ENCODE results near the gene CTCF. TPM values are rescaled to one million over a fixed set of nuclear protein-coding genes. Genes with fewer than 3 reads are reported as not detected.

CTCF gene, protein sequence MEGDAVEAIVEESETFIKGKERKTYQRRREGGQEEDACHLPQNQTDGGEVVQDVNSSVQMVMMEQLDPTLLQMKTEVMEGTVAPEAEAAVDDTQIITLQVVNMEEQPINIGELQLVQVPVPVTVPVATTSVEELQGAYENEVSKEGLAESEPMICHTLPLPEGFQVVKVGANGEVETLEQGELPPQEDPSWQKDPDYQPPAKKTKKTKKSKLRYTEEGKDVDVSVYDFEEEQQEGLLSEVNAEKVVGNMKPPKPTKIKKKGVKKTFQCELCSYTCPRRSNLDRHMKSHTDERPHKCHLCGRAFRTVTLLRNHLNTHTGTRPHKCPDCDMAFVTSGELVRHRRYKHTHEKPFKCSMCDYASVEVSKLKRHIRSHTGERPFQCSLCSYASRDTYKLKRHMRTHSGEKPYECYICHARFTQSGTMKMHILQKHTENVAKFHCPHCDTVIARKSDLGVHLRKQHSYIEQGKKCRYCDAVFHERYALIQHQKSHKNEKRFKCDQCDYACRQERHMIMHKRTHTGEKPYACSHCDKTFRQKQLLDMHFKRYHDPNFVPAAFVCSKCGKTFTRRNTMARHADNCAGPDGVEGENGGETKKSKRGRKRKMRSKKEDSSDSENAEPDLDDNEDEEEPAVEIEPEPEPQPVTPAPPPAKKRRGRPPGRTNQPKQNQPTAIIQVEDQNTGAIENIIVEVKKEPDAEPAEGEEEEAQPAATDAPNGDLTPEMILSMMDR
- 32.3 to 36.0 TPM (median 33.3 TPM) in 5 replicates for total RNA-seq (2022; extraction: Qiagen RNA extraction)

DNA sequence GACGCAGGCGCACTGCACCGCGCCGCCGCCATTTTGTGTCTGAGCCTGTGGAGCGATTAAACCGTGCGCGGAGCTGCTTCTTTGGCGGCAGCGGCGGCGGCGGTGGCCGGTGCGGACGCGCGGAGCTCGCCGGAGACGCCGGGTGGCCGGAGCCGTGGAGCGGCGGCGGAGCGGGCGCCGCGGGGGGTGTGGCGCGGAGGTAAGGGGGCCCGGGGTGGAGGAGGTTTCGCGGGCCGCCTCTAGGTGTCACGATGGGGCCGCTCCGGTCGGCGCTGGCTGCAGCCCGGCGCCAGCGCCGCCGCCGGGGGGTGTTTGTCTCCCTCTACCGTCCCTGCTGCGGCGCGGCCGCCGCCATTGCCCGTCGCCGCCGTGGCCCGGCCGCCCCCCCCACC lies at the start of gene CTCF:
Gene CTCF, plus strand, starts transcription at position 1 of the 392 bp plus-strand sequence. CDS start 48,307 bp downstream, outside the sequence.

DNA sequence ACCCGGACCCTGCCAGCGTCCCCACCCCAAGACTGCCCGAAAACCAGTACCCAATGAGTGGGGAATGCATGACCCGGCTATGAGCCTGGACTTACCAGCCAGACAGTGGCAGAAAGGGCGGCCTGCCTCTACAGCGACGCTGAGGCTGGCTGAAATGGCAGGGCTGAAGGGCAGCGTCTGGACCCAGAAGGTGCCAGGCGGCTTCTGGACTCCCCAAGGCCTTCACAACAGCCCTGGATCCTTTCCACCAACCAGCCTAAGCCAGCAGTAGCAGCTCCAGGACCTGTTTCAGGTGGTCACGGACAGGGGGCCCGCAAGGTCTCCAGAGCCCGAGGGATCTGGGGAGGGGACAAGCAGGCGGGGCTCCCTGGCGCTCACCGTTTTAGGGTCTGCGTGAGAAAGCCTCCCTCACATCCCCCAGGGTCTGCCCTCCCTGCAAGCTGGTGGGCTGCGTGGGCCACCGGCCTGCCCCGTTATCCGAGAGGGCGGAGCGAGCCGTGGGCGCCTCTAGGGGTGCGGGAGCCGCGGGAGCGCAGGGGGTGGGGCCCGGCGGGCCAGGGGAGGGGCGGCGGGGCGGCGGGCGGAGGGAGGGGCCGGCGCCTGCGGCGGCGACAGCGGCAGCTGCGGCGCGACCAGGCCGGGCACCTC lies 34.0 kb upstream of the CTCF start, which contains the start of gene RIPOR1:
Gene RIPOR1, plus strand, starts transcription at position 608 of the 648 bp plus-strand sequence. CDS start 9,618 bp downstream, outside the sequence.

DNA sequence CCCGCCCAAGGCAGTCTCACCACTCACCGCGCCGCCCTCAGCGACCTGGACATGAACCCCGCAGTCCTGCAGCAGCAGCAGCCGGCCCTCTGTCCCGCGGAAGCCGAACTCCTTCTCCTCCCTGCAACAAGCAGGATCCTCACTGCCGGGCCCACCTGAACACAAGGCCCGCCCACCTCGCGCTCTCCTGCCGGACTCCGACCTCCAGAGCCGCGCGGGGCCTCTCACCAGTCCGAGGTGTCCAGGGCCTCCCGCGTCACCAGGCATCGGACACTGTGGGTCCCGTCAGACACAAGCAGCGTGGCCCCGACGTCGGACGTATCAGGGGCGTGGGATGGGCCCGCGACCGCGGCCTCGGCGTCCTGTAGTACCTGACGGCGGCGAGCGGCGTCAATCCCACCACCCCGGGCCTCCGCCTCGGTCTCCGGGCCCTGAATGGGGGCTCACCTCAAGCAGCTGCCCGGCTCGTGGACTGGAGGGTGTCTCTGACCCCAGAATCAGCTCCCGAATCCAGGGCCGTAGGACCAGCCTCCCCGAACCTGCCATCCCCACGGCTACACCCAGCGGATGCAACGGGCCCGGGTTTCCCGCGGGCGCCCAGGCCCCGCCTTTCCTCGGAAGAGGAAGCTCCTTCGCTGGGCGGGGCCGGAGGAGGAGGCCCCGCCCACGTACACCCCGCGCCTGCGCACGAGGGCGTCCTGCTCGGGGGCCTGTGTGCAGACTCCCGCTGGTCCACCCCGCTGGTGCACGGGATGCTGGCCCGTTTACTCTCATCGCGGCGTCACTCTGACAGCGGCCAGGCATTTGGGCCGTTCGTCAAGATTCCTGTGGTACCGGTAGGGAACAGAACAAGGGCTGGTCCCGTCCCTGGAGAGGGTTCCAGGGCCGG lies 97.6 kb downstream of the CTCF start, which contains the start of gene ACD:
Gene ACD, minus strand, starts transcription at position 586 of the 889 bp plus-strand sequence. Its CDS starts 40 bp downstream, at position 546.

DNA sequence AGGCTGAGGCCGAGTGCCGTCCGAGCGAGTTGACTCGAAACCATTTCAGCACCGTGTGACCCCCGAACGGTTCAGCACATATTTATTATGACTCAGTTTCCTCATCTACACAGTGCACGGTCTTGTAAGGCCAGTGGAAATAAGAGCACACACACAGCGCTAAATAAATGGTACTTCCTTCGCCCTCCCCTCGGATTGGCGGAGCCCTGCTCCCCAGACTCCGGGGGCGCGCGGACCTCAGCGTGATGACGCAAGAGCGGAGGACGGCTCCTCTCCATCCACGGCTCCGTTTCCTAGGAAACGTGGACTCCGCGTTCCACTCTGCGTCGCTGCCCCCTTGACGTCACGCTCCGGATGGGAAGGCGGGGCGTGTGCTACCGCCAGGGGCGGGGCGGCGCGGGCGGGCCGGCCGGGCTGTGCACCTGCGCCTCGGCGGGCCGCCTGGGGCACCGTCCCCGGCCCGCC lies 98.3 kb downstream of the CTCF start, which contains the start of gene PARD6A:
Gene PARD6A, plus strand, starts transcription at position 397 of the 465 bp plus-strand sequence. CDS start 79 bp downstream, outside the sequence.

DNA sequence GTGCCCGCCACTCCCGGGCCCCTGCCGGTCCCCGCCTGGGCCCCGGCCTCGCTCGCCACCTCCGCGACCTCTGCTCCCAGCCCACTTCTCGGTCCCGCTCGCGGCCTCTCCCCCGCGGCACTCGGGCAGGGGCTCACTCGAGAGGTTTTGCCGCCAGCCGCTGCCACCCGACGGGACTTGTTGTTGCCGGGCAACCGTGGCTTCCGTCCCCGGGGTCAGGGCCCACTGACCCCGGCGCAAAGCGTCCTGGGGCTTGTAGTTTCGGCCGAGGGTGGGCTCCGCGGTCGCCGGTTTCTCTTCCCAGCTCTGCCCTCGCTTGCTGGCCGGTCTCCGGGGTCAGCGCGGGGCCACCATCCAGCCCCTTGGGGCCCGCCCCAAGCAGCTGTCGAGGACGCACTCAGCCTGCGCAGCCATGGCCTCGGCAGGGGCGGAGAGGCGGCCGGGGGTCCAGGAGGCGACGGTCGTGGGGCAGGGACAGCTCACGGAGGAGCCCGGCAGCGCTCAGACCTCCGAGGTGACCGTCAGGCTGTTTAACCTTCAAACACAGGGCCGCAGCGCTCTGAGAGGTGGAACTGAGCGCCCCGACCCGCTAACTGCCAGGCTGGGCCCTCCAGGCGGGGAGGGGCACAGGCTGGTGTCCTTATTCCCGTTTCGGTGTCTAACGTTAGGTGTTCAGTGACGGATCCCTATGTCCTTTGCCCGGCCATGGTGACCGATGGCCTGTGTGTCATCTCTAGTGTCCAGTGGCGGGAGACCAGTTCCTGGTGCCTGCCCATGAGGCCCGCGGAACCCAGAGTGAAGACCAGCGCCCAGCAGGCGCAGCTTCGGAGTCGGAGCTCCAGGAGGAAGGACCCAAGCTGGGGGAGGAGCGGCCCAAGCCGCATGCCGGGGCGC lies 104.5 kb downstream of the CTCF start, which contains the start of the genes C16orf86 and ENKD1:
Gene C16orf86, plus strand, starts transcription at position 256 of the 894 bp plus-strand sequence. Its CDS starts 157 bp downstream, at position 413.
Gene ENKD1, minus strand, starts transcription at position 192 of the 894 bp plus-strand sequence. CDS start 308 bp downstream, outside the sequence.

Other genes with a start within 250 kb of the CTCF start
- 0.09 to 0.34 TPM (median 0.19 TPM) in 5 replicates for gene KCTD19, start 235.8 kb upstream of the CTCF start, total RNA-seq (2022; extraction: Qiagen RNA extraction)
- 0.06 to 0.08 TPM (median 0.07 TPM) in 4 of 5 replicates, not detected in the other for gene LRRC36, start 235.7 kb upstream of the CTCF start, total RNA-seq (2022; extraction: Qiagen RNA extraction)
- 8.4 to 16.1 TPM (median 13.5 TPM) in 5 replicates for gene TPPP3, start 169.0 kb upstream of the CTCF start, total RNA-seq (2022; extraction: Qiagen RNA extraction)
- 4.2 to 7.1 TPM (median 6.6 TPM) in 5 replicates for gene ZDHHC1, start 146.0 kb upstream of the CTCF start, total RNA-seq (2022; extraction: Qiagen RNA extraction)
- gene HSD11B2, start 131.4 kb upstream of the CTCF start, total RNA-seq (2022; extraction: Qiagen RNA extraction), result 2.1 to 2.7 TPM (median 2.1 TPM) in 5 replicates
- gene ATP6V0D1, start 81.4 kb upstream of the CTCF start, total RNA-seq (2022; extraction: Qiagen RNA extraction), result 106 to 121 TPM (median 117 TPM) in 5 replicates
- 0.17 TPM in 1 of 5 replicates, not detected in the others for gene AGRP, start 79.0 kb upstream of the CTCF start, total RNA-seq (2022; extraction: Qiagen RNA extraction)
- gene RIPOR1, start 33.7 kb upstream of the CTCF start, total RNA-seq (2022; extraction: Qiagen RNA extraction), result 38.1 to 46.7 TPM (median 43.1 TPM) in 5 replicates
- 1.2 to 3.1 TPM (median 2.6 TPM) in 5 replicates for gene CARMIL2, start 82.6 kb downstream of the CTCF start, total RNA-seq (2022; extraction: Qiagen RNA extraction)
- gene ACD, start 97.7 kb downstream of the CTCF start, total RNA-seq (2022; extraction: Qiagen RNA extraction), result 31.5 to 38.9 TPM (median 36.7 TPM) in 5 replicates
- gene PARD6A, start 98.4 kb downstream of the CTCF start, total RNA-seq (2022; extraction: Qiagen RNA extraction), result 1.5 to 2.7 TPM (median 2.2 TPM) in 5 replicates
- 5.7 to 12.3 TPM (median 10.1 TPM) in 5 replicates for gene ENKD1, start 104.2 kb downstream of the CTCF start, total RNA-seq (2022; extraction: Qiagen RNA extraction)
- 0.08 to 0.15 TPM (median 0.12 TPM) in 4 of 5 replicates, not detected in the other for gene C16orf86, start 104.3 kb downstream of the CTCF start, total RNA-seq (2022; extraction: Qiagen RNA extraction)
- gene GFOD2, start 156.8 kb downstream of the CTCF start, total RNA-seq (2022; extraction: Qiagen RNA extraction), result 15.6 to 18.9 TPM (median 16.6 TPM) in 5 replicates
- 8.0 to 9.5 TPM (median 8.4 TPM) in 5 replicates for gene RANBP10, start 244.0 kb downstream of the CTCF start, total RNA-seq (2022; extraction: Qiagen RNA extraction)
- 0.21 to 0.63 TPM (median 0.44 TPM) in 5 replicates for gene TSNAXIP1, start 244.4 kb downstream of the CTCF start, total RNA-seq (2022; extraction: Qiagen RNA extraction)